ENCODE measurements around the gene ZNF771. TPM values are rescaled to one million over a fixed set of nuclear protein-coding genes. Genes with fewer than 3 reads are reported as not detected.
A peak's percentile ranks its signal among the peaks of the same experiment; 100 is the strongest.

The ZNF771 gene
- total and polyA plus RNA-seq, 9 of the 15 experiments (the other 6 are each of a cell fraction or from before 2014, with no cell fraction given): 1.5 to 12.6 (median 4.4) TPM

DNA sequence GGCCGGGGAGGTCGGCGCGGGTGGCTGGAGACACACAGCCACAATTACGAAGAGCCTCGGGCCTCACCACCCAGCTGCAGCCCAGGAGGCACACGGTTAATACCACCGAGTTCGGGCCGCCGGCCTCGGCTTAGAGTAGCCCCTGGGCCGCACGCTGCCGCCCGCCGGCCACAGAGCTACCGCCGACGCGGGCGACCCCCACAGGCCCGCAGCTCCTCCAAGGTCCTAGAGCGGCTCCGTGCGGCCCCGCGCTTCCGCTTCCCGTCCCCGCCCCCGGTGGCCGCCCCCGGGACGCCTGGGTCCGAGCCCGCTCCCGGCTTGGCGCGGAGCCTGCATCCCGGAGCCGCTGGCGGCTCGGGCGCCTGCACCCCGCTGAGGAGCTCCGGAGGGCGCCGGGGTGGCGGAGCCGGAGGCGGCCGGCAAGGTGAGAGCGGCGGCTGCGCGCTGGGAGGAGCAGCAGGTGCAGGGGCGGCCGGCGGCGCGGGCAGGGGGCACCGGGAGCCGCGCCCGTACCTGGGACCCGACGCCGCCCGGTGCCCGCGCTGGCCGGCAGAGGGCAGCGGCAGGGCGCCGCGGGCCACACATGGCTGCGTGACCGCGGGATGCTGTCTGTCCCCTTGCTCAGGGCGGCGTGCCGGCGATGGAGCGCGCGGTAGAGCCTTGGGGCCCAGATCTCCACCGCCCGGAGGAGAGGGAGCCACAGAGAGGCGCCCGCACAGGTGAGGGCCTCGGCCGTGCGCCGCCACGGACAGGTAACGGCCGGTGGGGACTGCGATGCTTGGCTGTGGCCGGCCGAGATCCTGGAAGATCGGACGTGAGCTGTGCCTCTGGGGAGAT lies 12.0 kb upstream of the ZNF771 start, which contains the start of gene ZNF48:
TSS of gene ZNF48 (plus strand) at position 266 of the 837 bp plus-strand sequence. CDS start at position 641, 375 bp downstream.
- Histone ChIP-seq H3K27me3 (ENCODE audit: control insufficient read depth in 2 of 2, insufficient read depth in 2 of 2, low read length in 2 of 2) (no peaks in the 10 kb centered on the region), H3K4me1 (replicated peaks in 1 of 2; ENCODE audit: control insufficient read depth in 2 of 2, insufficient read depth in 2 of 2, low read length in 2 of 2) (peaks cover 26 to 53% of the 10 kb centered on the region in 2 experiments), H4K20me1 (replicated peaks; ENCODE audit: control insufficient read depth, insufficient read depth, low read length) (no peaks in the 10 kb centered on the region), H3K9ac (ENCODE audit: insufficient read depth in 1 of 2, low read depth in 2 of 2, low read length in 2 of 2) (peak within 1 kb of the TSS; percentile 79 to 95), H3K79me2 (ENCODE audit: control insufficient read depth, insufficient read depth, low read length) (peaks cover 10% of the 10 kb centered on the region), H3K36me3 (ENCODE audit: control insufficient read depth, insufficient read depth, low read length) (peaks cover 21% of the 10 kb centered on the region; the same call in 2 of the 3 replicates), H2AFZ (ENCODE audit: low read depth, low read length) (peak within 1 kb of the TSS; percentile 93), H3K4me2 (ENCODE audit: insufficient read depth, low read length) (peak within 1 kb of the TSS; percentile 76), H3K9me1 (ENCODE audit: control insufficient read depth, insufficient read depth, low read length) (no peaks in the 10 kb centered on the region), H3K4me3 (peak within 1 kb of the TSS; percentile 87), H3K9me3 (replicated peaks; ENCODE audit: control insufficient read depth, insufficient read depth, low read depth, low read length) (no peaks in the 10 kb centered on the region), H3K27ac (ENCODE audit: extremely low read depth, low read depth, low read length) (peak within 1 kb of the TSS; percentile 86)
- ATAC-seq (peak; percentile 95), DNase-seq (ENCODE audit: extremely low read depth in 1 of 4, low spot score in 3 of 4) (peak; percentile 82 to 92 (median 89)), FAIRE-seq (no peak)
- CTCF ChIA-PET (ENCODE audit: low intra/inter-chr PET ratio): interaction anchor here (0.6 kb wide), 1 partner anchor 314 kb away, joined by 4 read pairs; no protein-coding TSS in a partner anchor
- no TSS peak for BruUV-seq (replicated peaks)
- in situ Hi-C loops (cut with MboI): no loop called here
- POLR2A ChIA-PET: interaction anchor here (0.6 to 1.1 kb wide), 10 partner anchors 9 to 347 kb away, joined by 3 to 5 read pairs (median 3); partner anchors contain the start of genes DCTPP1, TBC1D10B and ZNF689
- 0% methylated on average over 56 of the region's 103 CpGs for WGBS (ENCODE audit: insufficient coverage, low coverage, missing lambda C conversion rate)
- intact Hi-C loops (cut with micrococcal nuclease): loop anchor here (2.0 kb wide), 1 partner anchor 15 kb away; no protein-coding TSS in a partner anchor
- TF ChIP-seq, protein P1, sequence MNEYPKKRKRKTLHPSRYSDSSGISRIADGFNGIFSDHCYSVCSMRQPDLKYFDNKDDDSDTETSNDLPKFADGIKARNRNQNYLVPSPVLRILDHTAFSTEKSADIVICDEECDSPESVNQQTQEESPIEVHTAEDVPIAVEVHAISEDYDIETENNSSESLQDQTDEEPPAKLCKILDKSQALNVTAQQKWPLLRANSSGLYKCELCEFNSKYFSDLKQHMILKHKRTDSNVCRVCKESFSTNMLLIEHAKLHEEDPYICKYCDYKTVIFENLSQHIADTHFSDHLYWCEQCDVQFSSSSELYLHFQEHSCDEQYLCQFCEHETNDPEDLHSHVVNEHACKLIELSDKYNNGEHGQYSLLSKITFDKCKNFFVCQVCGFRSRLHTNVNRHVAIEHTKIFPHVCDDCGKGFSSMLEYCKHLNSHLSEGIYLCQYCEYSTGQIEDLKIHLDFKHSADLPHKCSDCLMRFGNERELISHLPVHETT (CRISPR knock-in tag; conservative IDR thresholded peaks at IDR 0.05 in 1 of 2, IDR thresholded peaks at IDR 0.05 in 1 of 2): peak in 1 of 2 experiments; percentile 77; a peak in 1 of 4 replicates
- no peak for TF ChIP-seq PML (IDR thresholded peaks at IDR 0.05; ENCODE audit: low read length)
- TF ChIP-seq SRSF1 (IDR thresholded peaks at IDR 0.05; ENCODE audit: low read depth, low read length): no peak
- TF ChIP-seq, protein P2, sequence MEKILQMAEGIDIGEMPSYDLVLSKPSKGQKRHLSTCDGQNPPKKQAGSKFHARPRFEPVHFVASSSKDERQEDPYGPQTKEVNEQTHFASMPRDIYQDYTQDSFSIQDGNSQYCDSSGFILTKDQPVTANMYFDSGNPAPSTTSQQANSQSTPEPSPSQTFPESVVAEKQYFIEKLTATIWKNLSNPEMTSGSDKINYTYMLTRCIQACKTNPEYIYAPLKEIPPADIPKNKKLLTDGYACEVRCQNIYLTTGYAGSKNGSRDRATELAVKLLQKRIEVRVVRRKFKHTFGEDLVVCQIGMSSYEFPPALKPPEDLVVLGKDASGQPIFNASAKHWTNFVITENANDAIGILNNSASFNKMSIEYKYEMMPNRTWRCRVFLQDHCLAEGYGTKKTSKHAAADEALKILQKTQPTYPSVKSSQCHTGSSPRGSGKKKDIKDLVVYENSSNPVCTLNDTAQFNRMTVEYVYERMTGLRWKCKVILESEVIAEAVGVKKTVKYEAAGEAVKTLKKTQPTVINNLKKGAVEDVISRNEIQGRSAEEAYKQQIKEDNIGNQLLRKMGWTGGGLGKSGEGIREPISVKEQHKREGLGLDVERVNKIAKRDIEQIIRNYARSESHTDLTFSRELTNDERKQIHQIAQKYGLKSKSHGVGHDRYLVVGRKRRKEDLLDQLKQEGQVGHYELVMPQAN (IDR thresholded peaks at IDR 0.05; ENCODE audit: borderline replicate concordance): peak; percentile 28; the same call in 1 of the 2 replicates
- TF ChIP-seq, protein P3, sequence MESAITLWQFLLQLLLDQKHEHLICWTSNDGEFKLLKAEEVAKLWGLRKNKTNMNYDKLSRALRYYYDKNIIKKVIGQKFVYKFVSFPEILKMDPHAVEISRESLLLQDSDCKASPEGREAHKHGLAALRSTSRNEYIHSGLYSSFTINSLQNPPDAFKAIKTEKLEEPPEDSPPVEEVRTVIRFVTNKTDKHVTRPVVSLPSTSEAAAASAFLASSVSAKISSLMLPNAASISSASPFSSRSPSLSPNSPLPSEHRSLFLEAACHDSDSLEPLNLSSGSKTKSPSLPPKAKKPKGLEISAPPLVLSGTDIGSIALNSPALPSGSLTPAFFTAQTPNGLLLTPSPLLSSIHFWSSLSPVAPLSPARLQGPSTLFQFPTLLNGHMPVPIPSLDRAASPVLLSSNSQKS (CRISPR knock-in tag; IDR thresholded peaks at IDR 0.05): no peak
- TF ChIP-seq, protein P4, sequence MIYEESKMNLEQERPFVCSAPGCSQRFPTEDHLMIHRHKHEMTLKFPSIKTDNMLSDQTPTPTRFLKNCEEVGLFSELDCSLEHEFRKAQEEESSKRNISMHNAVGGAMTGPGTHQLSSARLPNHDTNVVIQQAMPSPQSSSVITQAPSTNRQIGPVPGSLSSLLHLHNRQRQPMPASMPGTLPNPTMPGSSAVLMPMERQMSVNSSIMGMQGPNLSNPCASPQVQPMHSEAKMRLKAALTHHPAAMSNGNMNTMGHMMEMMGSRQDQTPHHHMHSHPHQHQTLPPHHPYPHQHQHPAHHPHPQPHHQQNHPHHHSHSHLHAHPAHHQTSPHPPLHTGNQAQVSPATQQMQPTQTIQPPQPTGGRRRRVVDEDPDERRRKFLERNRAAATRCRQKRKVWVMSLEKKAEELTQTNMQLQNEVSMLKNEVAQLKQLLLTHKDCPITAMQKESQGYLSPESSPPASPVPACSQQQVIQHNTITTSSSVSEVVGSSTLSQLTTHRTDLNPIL (CRISPR knock-in tag; IDR thresholded peaks at IDR 0.05): no peak
- TF ChIP-seq, protein P5, sequence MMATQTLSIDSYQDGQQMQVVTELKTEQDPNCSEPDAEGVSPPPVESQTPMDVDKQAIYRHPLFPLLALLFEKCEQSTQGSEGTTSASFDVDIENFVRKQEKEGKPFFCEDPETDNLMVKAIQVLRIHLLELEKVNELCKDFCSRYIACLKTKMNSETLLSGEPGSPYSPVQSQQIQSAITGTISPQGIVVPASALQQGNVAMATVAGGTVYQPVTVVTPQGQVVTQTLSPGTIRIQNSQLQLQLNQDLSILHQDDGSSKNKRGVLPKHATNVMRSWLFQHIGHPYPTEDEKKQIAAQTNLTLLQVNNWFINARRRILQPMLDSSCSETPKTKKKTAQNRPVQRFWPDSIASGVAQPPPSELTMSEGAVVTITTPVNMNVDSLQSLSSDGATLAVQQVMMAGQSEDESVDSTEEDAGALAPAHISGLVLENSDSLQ (IDR thresholded peaks at IDR 0.05): no peak
- TF ChIP-seq, protein P6, sequence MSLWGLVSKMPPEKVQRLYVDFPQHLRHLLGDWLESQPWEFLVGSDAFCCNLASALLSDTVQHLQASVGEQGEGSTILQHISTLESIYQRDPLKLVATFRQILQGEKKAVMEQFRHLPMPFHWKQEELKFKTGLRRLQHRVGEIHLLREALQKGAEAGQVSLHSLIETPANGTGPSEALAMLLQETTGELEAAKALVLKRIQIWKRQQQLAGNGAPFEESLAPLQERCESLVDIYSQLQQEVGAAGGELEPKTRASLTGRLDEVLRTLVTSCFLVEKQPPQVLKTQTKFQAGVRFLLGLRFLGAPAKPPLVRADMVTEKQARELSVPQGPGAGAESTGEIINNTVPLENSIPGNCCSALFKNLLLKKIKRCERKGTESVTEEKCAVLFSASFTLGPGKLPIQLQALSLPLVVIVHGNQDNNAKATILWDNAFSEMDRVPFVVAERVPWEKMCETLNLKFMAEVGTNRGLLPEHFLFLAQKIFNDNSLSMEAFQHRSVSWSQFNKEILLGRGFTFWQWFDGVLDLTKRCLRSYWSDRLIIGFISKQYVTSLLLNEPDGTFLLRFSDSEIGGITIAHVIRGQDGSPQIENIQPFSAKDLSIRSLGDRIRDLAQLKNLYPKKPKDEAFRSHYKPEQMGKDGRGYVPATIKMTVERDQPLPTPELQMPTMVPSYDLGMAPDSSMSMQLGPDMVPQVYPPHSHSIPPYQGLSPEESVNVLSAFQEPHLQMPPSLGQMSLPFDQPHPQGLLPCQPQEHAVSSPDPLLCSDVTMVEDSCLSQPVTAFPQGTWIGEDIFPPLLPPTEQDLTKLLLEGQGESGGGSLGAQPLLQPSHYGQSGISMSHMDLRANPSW (CRISPR knock-in tag; IDR thresholded peaks at IDR 0.05): no peak

Data from K562 (cell line).